22Rv1 (cell line): Measurements from ENCODE around the gene CEP70.
"Not testable (repeated sequence)": the region's sequence is repeated elsewhere in the genome, so short reads cannot be mapped to it uniquely, and the experiment has no call there.

ENCODE experiments used
- CTCF ChIP-seq: fragments of 450-650 bp; IDR thresholded peaks from 2 replicates; pipeline ENCODE4 v1.5.1; 2017; ENCODE audit warnings: mild to moderate bottlenecking
- ZFX ChIP-seq: fragments of 450-650 bp; IDR thresholded peaks from 2 replicates; pipeline ENCODE4 v1.6.1; 2017; ENCODE audit warnings: antibody characterized with exemption, borderline replicate concordance

GRCh38 chr3:138484672-138485071 lies 109.4 kb downstream of the CEP70 start:
- TF ChIP-seq CTCF, ZFX: not testable (repeated sequence)
